K562 (cell line): ENCODE results near the gene ACBD4.

Source experiments
- BDP1 ChIP-seq: IDR thresholded peaks from 3 replicates; pipeline ENCODE4 v1.6.1; 2011; ENCODE audit not compliant: insufficient read length, insufficient read depth
- BHLHE40 ChIP-seq: IDR thresholded peaks from 2 replicates; pipeline ENCODE4 v1.6.1; 2011; ENCODE audit warnings: low read length, improper control_type of control experiment
- CBX3 ChIP-seq, 2 experiments: IDR thresholded peaks; 1 replicate in 1 of 2; 2 replicates in 1 of 2; pipeline ENCODE4 v1.6.1; 2012; ENCODE audit warnings: inconsistent platforms in 2 of 2, low read length in 2 of 2, borderline replicate concordance in 1 of 2, control low read depth in 1 of 2
- DPF2 ChIP-seq: fragments of 450-650 bp; IDR thresholded peaks from 2 replicates; pipeline ENCODE4 v1.6.1; 2016
- ETV5 ChIP-seq: sonication (generic); formaldehyde crosslinking; IDR thresholded peaks from 2 replicates; pipeline ENCODE4 v1.4.0; 2020; ENCODE audit warnings: low read depth, mild to moderate bottlenecking, missing genetic modification reagents
- ILK ChIP-seq: fragments of 450-650 bp; IDR thresholded peaks from 2 replicates; pipeline ENCODE4 v1.6.1; 2016; ENCODE audit warnings: missing genetic modification characterization, low read depth, mild to moderate bottlenecking, missing compliant biosample characterization, moderate library complexity, borderline replicate concordance
- KLF16 ChIP-seq: IDR thresholded peaks from 2 replicates; pipeline ENCODE4 v1.6.1; 2016; ENCODE audit warnings: antibody characterized with exemption
- NFYB ChIP-seq: IDR thresholded peaks from 2 replicates; pipeline ENCODE4 v1.6.1; 2011; ENCODE audit warnings: mild to moderate bottlenecking, moderate library complexity; ENCODE audit not compliant: insufficient read length; ENCODE audit errors: extremely low read depth
- POLR2A ChIP-seq: fragments of 450-650 bp; conservative IDR thresholded peaks from 2 replicates; pipeline ENCODE4 v1.6.1; 2016
- ZNF79 ChIP-seq: fragments of 250-450 bp; sonication (Bioruptor Pico); IDR thresholded peaks from 2 replicates; pipeline ENCODE4 v1.4.0; 2020; ENCODE audit warnings: low read depth, mild to moderate bottlenecking, moderate library complexity
- TF ChIP-seq, protein P1 (sequence below), 3 experiments: IDR thresholded peaks in 2 of 3; conservative IDR thresholded peaks in 1 of 3; 2 replicates each; pipeline ENCODE4 v1.5.1; 2011 to 2012; ENCODE audit warnings: low read length in 3 of 3, mild to moderate bottlenecking in 3 of 3, control low read depth in 2 of 3, improper control_type of control experiment in 1 of 3, inconsistent platforms in 1 of 3, low read depth in 1 of 3, mixed read lengths in 1 of 3, moderate library complexity in 1 of 3; ENCODE audit not compliant: insufficient read depth in 2 of 3
- TF ChIP-seq, protein P2 (sequence below): sonication (generic); formaldehyde crosslinking; IDR thresholded peaks from 2 replicates; pipeline ENCODE4 v1.8.1; 2023; ENCODE audit warnings: mild to moderate bottlenecking, missing genetic modification reagents

DNA sequence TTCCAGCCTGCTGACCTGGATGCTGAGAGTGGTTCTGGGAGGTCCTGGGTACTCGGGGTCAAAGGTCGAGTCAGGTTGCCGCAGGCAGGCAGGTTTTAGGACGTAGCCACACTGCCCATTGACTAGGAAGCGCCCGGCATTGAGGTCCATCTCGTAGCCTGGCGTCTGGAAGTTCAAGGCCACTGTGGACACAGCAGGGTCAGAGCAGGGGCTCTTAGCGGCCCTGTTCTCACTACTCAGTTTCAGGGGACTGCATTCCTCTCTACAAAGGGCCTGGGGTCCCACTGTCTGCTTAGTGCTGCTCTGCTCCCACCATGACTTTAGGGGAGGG lies 22.1 kb upstream of the ACBD4 start:
- no peak for TF ChIP-seq ILK (tag)
- TF ChIP-seq, protein P1, sequence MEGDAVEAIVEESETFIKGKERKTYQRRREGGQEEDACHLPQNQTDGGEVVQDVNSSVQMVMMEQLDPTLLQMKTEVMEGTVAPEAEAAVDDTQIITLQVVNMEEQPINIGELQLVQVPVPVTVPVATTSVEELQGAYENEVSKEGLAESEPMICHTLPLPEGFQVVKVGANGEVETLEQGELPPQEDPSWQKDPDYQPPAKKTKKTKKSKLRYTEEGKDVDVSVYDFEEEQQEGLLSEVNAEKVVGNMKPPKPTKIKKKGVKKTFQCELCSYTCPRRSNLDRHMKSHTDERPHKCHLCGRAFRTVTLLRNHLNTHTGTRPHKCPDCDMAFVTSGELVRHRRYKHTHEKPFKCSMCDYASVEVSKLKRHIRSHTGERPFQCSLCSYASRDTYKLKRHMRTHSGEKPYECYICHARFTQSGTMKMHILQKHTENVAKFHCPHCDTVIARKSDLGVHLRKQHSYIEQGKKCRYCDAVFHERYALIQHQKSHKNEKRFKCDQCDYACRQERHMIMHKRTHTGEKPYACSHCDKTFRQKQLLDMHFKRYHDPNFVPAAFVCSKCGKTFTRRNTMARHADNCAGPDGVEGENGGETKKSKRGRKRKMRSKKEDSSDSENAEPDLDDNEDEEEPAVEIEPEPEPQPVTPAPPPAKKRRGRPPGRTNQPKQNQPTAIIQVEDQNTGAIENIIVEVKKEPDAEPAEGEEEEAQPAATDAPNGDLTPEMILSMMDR (IDR thresholded peaks at IDR 0.05 in 2 of 3, conservative IDR thresholded peaks at IDR 0.05 in 1 of 3; ENCODE audit: insufficient read depth in 2 of 3, low read depth in 1 of 3, low read length in 3 of 3) = no peak
- no peak for TF ChIP-seq POLR2A
- no peak for TF ChIP-seq KLF16
- TF ChIP-seq BDP1 = no peak
- TF ChIP-seq CBX3 (IDR thresholded peaks at IDR 0.05; ENCODE audit: borderline replicate concordance in 1 of 2, low read length in 2 of 2) = no peak
- TF ChIP-seq, protein P2, sequence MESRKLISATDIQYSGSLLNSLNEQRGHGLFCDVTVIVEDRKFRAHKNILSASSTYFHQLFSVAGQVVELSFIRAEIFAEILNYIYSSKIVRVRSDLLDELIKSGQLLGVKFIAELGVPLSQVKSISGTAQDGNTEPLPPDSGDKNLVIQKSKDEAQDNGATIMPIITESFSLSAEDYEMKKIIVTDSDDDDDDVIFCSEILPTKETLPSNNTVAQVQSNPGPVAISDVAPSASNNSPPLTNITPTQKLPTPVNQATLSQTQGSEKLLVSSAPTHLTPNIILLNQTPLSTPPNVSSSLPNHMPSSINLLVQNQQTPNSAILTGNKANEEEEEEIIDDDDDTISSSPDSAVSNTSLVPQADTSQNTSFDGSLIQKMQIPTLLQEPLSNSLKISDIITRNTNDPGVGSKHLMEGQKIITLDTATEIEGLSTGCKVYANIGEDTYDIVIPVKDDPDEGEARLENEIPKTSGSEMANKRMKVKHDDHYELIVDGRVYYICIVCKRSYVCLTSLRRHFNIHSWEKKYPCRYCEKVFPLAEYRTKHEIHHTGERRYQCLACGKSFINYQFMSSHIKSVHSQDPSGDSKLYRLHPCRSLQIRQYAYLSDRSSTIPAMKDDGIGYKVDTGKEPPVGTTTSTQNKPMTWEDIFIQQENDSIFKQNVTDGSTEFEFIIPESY (CRISPR knock-in tag) = no peak
- no peak for TF ChIP-seq ETV5 (CRISPR knock-in tag)
- no peak for TF ChIP-seq DPF2
- TF ChIP-seq BHLHE40 = no peak
- no peak for TF ChIP-seq ZNF79 (CRISPR knock-in tag)
- TF ChIP-seq NFYB = no peak
